ENCODE results near the gene TACO1. TPM values are rescaled to one million over a fixed set of nuclear protein-coding genes. Genes with fewer than 3 reads are reported as not detected.

The TACO1 gene
- total and polyA plus RNA-seq, 9 of the 15 experiments (the other 6 are each of a cell fraction or from before 2014, with no cell fraction given), result 10.3 to 41.6 (median 30.9) TPM

DNA sequence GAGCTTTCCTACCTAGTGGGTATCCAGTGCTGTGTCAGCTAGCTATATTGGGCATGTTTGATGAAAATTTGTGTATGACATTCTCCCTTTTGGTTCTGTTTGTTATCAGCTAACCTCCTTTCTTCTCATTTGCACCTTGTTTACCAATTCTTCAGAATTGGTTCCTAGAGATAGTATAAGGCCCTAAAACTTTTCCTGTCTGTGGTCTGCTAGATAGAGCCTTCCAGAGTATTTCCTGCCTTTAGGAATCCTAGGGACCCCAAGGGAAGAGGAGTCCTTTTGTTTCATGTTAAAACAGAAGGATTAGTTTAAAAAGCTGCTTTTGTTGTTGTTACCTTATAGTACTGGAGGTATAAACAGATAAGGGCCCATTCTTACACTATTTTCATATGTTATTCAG lies 33.0 kb downstream of the TACO1 start (continued):
- TF ChIP-seq, protein P1, sequence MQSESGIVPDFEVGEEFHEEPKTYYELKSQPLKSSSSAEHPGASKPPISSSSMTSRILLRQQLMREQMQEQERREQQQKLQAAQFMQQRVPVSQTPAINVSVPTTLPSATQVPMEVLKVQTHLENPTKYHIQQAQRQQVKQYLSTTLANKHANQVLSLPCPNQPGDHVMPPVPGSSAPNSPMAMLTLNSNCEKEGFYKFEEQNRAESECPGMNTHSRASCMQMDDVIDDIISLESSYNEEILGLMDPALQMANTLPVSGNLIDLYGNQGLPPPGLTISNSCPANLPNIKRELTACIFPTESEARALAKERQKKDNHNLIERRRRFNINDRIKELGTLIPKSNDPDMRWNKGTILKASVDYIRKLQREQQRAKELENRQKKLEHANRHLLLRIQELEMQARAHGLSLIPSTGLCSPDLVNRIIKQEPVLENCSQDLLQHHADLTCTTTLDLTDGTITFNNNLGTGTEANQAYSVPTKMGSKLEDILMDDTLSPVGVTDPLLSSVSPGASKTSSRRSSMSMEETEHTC (IDR thresholded peaks at IDR 0.05), result no peak
- TF ChIP-seq ZNF77 (CRISPR knock-in tag; IDR thresholded peaks at IDR 0.05), result no peak
- TF ChIP-seq CREBBP (IDR thresholded peaks at IDR 0.05; ENCODE audit: low read depth, low read length), result no peak
- TF ChIP-seq, protein P2, sequence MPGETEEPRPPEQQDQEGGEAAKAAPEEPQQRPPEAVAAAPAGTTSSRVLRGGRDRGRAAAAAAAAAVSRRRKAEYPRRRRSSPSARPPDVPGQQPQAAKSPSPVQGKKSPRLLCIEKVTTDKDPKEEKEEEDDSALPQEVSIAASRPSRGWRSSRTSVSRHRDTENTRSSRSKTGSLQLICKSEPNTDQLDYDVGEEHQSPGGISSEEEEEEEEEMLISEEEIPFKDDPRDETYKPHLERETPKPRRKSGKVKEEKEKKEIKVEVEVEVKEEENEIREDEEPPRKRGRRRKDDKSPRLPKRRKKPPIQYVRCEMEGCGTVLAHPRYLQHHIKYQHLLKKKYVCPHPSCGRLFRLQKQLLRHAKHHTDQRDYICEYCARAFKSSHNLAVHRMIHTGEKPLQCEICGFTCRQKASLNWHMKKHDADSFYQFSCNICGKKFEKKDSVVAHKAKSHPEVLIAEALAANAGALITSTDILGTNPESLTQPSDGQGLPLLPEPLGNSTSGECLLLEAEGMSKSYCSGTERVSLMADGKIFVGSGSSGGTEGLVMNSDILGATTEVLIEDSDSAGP (CRISPR knock-in tag; IDR thresholded peaks at IDR 0.05), result no peak
- peak; percentile 35; the same call in 1 of the 2 replicates for TF ChIP-seq TAL1 (IDR thresholded peaks at IDR 0.05)
- TF ChIP-seq CSDE1 (IDR thresholded peaks at IDR 0.05), result no peak
- TF ChIP-seq JUN (IDR thresholded peaks at IDR 0.05; ENCODE audit: borderline replicate concordance, low read depth, low read length), result no peak
- no peak for TF ChIP-seq JUN (CRISPR knock-in tag; IDR thresholded peaks at IDR 0.05; ENCODE audit: borderline replicate concordance)
- TF ChIP-seq, protein P3, sequence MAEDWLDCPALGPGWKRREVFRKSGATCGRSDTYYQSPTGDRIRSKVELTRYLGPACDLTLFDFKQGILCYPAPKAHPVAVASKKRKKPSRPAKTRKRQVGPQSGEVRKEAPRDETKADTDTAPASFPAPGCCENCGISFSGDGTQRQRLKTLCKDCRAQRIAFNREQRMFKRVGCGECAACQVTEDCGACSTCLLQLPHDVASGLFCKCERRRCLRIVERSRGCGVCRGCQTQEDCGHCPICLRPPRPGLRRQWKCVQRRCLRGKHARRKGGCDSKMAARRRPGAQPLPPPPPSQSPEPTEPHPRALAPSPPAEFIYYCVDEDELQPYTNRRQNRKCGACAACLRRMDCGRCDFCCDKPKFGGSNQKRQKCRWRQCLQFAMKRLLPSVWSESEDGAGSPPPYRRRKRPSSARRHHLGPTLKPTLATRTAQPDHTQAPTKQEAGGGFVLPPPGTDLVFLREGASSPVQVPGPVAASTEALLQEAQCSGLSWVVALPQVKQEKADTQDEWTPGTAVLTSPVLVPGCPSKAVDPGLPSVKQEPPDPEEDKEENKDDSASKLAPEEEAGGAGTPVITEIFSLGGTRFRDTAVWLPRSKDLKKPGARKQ (CRISPR knock-in tag; IDR thresholded peaks at IDR 0.05), result no peak
- no peak for TF ChIP-seq IFI16 (CRISPR knock-in tag; IDR thresholded peaks at IDR 0.05)
- TF ChIP-seq, protein P4, sequence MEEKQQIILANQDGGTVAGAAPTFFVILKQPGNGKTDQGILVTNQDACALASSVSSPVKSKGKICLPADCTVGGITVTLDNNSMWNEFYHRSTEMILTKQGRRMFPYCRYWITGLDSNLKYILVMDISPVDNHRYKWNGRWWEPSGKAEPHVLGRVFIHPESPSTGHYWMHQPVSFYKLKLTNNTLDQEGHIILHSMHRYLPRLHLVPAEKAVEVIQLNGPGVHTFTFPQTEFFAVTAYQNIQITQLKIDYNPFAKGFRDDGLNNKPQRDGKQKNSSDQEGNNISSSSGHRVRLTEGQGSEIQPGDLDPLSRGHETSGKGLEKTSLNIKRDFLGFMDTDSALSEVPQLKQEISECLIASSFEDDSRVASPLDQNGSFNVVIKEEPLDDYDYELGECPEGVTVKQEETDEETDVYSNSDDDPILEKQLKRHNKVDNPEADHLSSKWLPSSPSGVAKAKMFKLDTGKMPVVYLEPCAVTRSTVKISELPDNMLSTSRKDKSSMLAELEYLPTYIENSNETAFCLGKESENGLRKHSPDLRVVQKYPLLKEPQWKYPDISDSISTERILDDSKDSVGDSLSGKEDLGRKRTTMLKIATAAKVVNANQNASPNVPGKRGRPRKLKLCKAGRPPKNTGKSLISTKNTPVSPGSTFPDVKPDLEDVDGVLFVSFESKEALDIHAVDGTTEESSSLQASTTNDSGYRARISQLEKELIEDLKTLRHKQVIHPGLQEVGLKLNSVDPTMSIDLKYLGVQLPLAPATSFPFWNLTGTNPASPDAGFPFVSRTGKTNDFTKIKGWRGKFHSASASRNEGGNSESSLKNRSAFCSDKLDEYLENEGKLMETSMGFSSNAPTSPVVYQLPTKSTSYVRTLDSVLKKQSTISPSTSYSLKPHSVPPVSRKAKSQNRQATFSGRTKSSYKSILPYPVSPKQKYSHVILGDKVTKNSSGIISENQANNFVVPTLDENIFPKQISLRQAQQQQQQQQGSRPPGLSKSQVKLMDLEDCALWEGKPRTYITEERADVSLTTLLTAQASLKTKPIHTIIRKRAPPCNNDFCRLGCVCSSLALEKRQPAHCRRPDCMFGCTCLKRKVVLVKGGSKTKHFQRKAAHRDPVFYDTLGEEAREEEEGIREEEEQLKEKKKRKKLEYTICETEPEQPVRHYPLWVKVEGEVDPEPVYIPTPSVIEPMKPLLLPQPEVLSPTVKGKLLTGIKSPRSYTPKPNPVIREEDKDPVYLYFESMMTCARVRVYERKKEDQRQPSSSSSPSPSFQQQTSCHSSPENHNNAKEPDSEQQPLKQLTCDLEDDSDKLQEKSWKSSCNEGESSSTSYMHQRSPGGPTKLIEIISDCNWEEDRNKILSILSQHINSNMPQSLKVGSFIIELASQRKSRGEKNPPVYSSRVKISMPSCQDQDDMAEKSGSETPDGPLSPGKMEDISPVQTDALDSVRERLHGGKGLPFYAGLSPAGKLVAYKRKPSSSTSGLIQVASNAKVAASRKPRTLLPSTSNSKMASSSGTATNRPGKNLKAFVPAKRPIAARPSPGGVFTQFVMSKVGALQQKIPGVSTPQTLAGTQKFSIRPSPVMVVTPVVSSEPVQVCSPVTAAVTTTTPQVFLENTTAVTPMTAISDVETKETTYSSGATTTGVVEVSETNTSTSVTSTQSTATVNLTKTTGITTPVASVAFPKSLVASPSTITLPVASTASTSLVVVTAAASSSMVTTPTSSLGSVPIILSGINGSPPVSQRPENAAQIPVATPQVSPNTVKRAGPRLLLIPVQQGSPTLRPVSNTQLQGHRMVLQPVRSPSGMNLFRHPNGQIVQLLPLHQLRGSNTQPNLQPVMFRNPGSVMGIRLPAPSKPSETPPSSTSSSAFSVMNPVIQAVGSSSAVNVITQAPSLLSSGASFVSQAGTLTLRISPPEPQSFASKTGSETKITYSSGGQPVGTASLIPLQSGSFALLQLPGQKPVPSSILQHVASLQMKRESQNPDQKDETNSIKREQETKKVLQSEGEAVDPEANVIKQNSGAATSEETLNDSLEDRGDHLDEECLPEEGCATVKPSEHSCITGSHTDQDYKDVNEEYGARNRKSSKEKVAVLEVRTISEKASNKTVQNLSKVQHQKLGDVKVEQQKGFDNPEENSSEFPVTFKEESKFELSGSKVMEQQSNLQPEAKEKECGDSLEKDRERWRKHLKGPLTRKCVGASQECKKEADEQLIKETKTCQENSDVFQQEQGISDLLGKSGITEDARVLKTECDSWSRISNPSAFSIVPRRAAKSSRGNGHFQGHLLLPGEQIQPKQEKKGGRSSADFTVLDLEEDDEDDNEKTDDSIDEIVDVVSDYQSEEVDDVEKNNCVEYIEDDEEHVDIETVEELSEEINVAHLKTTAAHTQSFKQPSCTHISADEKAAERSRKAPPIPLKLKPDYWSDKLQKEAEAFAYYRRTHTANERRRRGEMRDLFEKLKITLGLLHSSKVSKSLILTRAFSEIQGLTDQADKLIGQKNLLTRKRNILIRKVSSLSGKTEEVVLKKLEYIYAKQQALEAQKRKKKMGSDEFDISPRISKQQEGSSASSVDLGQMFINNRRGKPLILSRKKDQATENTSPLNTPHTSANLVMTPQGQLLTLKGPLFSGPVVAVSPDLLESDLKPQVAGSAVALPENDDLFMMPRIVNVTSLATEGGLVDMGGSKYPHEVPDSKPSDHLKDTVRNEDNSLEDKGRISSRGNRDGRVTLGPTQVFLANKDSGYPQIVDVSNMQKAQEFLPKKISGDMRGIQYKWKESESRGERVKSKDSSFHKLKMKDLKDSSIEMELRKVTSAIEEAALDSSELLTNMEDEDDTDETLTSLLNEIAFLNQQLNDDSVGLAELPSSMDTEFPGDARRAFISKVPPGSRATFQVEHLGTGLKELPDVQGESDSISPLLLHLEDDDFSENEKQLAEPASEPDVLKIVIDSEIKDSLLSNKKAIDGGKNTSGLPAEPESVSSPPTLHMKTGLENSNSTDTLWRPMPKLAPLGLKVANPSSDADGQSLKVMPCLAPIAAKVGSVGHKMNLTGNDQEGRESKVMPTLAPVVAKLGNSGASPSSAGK (IDR thresholded peaks at IDR 0.05), result no peak
- TF ChIP-seq, protein P5, sequence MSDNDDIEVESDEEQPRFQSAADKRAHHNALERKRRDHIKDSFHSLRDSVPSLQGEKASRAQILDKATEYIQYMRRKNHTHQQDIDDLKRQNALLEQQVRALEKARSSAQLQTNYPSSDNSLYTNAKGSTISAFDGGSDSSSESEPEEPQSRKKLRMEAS (CRISPR knock-in tag; IDR thresholded peaks at IDR 0.05), result no peak

All from K562 (cell line).